SKM-1 (cell line): ENCODE results near the gene IGF2BP3.
"Not testable (repeated sequence)": the region's sequence is repeated elsewhere in the genome, so short reads cannot be mapped to it uniquely, and the experiment has no call there.

Experiments used
- DNase-seq: peaks from one replicate; lab custom pipeline; 2025; ENCODE audit not compliant: unreplicated experiment; lab: John Stamatoyannopoulos, UW

IGF2BP3 gene

GRCh38 chr7:23426876-23427275 lies 43.4 kb downstream of the IGF2BP3 start:
- DNase-seq: no peak

- DNase-seq: no peak
These were observed 47.4 kb downstream of the IGF2BP3 start for GRCh38 chr7:23422909-23423308.

- no peak for DNase-seq
These were observed 47.9 kb downstream of the IGF2BP3 start for GRCh38 chr7:23422384-23422783.

DNA sequence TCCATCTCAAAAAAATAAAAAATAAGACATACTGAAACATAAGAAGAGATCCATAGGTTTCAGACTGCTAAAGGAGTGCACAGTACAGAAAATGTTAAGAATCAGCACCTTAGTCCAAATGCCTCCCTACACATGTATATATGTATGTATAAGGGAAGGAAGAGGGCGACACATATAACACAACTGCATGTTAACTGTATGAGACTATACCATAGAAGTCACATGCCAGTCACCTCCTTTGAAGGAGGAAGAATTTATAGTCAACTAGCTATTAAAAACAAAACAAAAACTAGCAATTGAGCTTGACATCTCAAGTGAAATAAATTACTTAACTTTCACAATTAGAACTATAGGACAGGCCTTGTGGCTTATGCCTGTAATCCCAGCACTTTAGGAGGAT lies 50.4 kb downstream of the IGF2BP3 start:
- DNase-seq: no peak

DNA sequence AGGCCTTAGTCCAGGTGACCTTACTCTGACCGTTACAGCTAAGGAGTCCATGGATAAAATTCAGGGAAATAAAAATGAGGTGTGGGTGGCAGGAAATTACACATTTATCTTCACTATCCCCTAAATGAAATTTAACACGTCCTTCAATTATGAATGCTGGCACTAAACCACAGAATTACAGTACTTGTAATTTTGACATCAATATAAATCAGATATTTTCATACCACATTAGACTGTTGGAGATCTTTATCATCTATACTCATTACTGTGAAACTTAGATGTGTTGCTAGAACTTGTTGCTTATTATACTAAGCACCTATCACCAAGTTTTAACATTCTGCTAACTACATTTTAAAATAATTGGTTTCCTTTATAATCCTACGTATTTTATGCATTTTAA lies 51.1 kb downstream of the IGF2BP3 start:
- DNase-seq: no peak

- no peak for DNase-seq
These were observed 52.2 kb downstream of the IGF2BP3 start for GRCh38 chr7:23418046-23418445.

GRCh38 chr7:23415198-23415597 lies 55.1 kb downstream of the IGF2BP3 start:
- no peak for DNase-seq

DNA sequence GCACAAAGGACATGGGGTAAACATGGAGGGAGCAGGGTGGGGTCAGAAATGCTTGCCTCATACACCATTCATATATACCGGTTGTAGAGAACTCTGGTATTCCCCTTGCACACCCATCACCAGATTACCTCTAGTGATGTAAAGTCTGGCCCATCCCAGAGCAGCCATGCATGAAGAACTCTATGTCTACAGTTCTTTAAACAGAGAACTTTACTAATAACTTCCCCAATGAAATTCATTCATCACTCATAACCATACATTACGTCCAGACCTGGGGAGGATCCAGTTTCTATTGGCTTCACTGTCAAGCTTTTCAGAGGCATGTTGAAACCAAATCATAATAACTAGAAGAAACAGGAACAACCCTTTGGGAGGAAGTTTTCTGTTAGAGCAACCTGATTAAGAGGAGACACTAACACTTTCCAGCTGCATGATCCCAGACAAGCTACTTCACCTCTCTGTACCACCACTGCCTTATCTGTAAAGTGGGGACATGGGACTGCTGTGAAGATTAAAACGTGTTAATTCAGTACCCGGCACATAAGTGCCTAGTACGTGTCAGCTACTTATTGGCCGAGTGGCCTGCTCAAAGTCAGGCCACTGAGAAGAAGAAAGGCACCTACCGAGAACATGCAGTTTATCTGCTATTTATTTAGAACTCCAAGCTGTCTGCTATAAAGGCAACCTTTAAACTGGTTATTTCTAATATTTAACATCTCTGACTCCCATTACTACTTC lies 59.7 kb downstream of the IGF2BP3 start:
- peak; percentile 31 for DNase-seq

- DNase-seq: not testable (repeated sequence)
These were observed 63.7 kb downstream of the IGF2BP3 start for GRCh38 chr7:23406564-23406963.

DNA sequence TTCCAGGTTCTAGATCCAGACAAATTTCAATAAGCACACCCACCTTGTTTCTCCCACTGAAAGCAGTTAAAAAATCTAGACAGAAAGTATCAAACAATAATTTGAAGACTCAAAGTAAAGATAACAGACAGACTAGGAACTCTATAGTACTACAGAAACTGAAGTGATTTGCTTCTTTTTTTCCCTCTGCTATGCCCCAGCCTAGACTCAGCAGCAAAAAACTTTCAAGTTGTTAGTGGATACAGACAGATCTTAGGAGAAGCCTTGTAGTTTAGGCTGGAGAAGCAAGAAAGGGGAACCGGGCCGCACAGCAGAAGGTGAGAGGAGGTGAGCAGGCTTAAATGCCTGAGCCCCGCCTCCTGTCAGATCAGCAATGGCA lies 65.1 kb downstream of the IGF2BP3 start:
- no peak for DNase-seq

GRCh38 chr7:23404546-23405239 lies 65.6 kb downstream of the IGF2BP3 start:
- no peak for DNase-seq

- no peak for DNase-seq
These were observed 66.3 kb downstream of the IGF2BP3 start for GRCh38 chr7:23403970-23404369.

- not testable (repeated sequence) for DNase-seq
These were observed 72.2 kb downstream of the IGF2BP3 start for GRCh38 chr7:23398090-23398489.

DNA sequence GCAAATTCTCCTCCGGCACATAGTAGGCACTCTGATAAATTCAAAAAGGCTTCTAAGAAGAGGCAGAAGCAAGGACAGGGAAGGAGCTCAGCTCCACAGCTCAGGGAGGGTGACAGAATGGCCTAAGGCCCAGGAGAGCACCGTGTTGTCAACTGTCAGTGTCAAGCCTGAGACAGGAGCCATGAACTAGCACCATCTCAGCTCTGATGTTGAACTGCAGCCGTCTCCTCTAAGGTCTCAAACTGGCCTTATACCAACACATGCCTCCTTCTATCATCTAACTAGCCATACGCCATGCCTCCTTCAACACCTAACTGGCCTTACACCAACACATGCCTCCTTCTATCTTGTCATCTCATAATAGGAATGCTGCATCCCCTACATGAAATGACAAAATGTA lies 73.0 kb downstream of the IGF2BP3 start:
- DNase-seq: no peak

DNA sequence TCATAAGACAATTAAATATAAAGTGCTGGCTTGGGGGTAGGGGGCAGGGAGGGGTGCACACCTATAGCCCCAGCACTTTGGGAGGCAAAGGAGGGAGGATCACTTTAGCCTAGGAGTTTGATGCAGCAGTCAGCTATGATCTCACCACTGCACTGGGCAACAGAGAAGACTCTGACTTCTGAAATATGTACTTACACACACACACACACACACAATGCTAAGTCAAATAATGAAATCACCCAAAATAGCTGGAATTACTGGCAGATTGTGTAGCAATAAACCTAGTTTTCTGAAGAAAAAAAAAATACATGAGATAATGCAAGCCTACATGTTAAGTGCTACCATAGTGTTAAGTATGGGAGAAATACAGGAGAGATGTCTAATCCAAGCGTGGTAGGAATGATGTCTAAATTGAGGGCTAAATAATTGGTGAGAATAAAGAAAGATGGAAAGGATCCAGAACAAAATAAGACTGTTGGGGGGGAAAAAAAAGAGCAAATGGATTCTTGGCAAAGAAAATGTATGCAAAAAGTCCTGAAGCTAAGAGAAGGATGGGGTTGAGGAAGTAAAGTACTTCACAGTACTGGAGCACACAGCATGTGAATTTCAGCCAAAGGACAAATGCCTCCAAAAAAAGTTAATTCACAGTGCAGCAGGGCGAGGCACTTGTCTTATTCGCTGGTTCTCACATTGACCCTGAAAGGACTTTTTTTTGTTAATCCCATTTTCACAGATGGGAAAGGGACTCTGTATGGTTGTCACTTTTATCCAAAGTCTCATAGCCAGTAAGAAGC lies 73.9 kb downstream of the IGF2BP3 start:
- no peak for DNase-seq

DNA sequence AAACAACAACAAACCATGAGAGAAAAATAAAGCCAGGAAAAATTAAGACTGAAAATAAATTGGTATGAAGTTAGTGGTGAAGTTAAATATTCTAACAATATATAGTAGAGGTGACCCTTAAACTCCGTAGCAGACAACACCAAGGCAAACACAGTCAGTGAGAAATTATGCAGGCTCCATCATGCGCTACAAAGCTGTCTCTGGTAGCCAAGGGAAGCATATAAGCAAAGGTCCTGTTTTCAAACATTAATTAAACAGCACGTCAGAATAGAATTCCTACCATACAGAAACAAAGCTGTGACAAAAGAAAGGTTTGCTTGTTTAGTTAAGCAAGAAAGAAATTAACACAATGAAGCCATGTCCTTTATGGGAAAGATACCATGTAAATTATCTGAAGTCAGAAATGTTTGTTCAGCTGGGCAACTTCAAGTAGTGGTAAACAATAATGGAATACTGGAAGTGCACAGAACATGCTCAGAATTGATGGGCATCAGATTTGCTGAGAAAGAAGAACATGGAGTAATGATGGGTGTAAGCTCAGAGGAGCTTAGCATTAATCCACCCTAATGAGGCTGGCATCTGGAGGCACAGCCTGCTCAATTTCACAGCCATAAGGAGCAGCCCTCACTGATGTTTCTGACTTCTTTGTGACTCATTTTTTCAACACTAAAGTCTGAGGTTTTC lies 75.7 kb downstream of the IGF2BP3 start:
- DNase-seq: no peak

GRCh38 chr7:23393636-23394035 lies 76.7 kb downstream of the IGF2BP3 start:
- no peak for DNase-seq

DNA sequence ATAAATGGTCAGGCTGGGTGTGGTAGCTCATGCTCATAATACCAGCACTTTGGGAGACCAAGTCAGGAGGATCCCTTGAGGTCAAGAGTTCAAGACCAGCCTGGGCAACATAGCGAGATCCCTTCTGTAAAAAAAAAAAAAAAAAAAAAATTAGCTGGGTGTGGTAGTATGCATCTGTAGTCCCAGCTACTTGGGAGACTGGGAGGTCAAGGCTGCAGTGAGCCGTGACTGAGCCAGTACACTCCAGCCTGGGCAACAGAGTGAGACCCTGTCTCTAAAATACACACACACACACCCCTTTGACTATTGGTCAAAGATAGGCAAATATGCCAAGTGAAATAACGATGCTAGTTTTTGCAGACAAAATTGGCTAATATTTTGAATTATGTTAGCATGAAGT lies 80.6 kb downstream of the IGF2BP3 start:
- DNase-seq: no peak

DNA sequence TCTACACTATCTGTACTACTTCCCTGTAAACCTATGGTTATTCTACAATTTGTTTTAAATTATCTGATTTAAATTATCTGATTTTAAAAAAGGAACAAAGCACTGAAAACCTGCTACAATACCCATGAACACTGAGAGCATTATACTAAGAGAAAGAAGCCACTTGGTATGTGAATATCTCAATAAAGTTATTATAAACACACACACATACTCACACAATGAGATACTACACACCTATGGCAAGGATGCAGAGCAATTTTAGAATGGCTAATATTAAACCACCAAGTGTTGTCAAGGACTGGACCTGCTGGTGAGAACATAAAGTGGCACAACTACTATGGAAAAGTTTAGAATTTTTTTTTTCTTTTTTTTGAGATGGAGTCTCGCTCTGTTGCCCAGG lies 82.7 kb downstream of the IGF2BP3 start:
- DNase-seq: no peak

DNA sequence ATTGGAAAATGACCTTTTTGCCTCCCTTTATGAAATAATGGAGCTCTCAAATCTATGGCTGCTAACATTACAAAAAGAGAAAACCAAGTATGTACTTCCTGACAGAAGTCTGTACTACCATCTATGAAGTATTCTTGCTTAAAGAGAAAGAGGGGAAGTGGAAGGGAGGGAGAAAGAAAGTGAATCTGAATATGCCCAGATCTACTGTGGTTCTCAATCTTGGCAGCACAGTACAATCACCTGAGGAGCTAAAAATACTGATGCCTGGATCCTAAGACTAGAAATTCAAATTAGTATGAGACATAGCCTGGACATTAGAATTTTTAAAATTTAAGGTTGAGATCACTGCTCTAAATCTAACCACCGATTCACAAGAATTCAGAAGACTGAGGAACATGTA lies 85.2 kb downstream of the IGF2BP3 start:
- no peak for DNase-seq

- no peak for DNase-seq
These were observed 87.1 kb downstream of the IGF2BP3 start for GRCh38 chr7:23383225-23383624.
